Kidney epithelial cell (primary cell): ENCODE results near the gene CCN6. TPM values are rescaled to one million over a fixed set of nuclear protein-coding genes. Genes with fewer than 3 reads are reported as not detected.
A peak's percentile ranks its signal among the peaks of the same experiment; 100 is the strongest.
"Not testable (repeated sequence)": the region's sequence is repeated elsewhere in the genome, so short reads cannot be mapped to it uniquely, and the experiment has no call there.

Experiments used
- DNase-seq: peaks from one replicate; pipeline ENCODE4 v3.0.0-alpha.2; 2010; ENCODE audit warnings: low read depth
- H3K27me3 ChIP-seq: 2 replicates; pipeline ENCODE4 v1.6.0; 2011; ENCODE audit warnings: low read length; ENCODE audit not compliant: control insufficient read depth, insufficient read depth
- H3K36me3 ChIP-seq: 2 replicates; pipeline ENCODE4 v1.5.1; 2011; ENCODE audit warnings: low read length; ENCODE audit not compliant: control insufficient read depth, insufficient read depth
- H3K4me3 ChIP-seq: 2 replicates; pipeline ENCODE4 v1.5.1; 2011; ENCODE audit warnings: low read depth, mild to moderate bottlenecking, control low read depth, low read length
- total RNA-seq: library from RNA; depleted of rRNA; stranded (reverse); fragments of >200 nt; gene quantifications from 2 replicates; pipeline ENCODE4 v1.2.3, GENCODE V29; 2015
- TF ChIP-seq, protein P1 (sequence below): IDR thresholded peaks from 2 replicates; pipeline ENCODE4 v1.5.1; 2011; ENCODE audit warnings: mild to moderate bottlenecking, moderate library complexity, low read length, control low read depth, inconsistent platforms; ENCODE audit not compliant: insufficient read depth, poor library complexity, severe bottlenecking

CCN6 gene
- total RNA-seq, 1 donor from 2014 or later: 1.5 TPM

DNA sequence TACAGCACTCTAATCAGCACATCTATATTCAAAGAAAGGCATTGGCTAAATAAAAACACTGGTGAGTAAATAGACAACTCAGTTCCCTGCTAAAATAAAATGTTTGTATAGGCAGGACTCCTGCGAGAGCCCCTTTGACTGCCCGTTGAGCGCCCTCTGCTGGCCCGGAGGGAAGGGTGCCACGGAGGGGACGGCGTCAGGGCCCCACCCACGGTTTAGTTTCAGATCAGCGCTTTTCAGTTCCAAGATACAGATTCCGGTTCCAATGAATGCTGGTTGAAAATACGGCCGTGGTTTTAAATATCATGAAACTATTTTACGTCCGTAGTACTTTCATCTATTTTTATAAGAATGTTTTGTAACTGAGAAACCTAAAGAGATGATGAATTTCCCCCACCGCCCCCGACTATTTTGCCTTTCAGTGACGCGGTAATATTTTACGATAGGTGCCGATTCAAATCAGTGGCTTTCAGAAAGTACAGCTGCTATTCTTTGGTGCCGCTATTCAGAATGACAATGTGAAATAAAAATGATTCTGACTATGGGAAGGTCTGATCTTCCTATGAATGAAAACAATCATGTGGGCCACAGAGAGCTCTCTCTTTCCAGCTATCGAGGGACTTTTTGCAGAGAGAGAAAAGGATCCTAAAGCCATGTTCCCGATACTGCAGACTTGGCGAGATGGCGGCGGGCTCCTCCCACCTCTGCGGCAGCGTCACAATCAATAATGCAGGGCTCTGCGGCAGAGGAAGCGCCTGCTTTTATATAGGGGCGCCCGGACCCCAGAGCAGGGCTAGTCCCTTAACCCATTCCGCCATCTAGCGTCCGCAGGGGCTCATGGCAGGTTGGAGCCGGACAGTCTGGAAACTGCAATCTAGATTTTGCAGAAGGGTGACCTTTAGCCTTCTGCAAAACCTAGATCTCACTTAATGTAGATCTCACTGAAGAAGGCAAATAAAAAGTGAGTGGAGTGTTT is 10.6 kb upstream of the CCN6 start:
- TF ChIP-seq, protein P1, sequence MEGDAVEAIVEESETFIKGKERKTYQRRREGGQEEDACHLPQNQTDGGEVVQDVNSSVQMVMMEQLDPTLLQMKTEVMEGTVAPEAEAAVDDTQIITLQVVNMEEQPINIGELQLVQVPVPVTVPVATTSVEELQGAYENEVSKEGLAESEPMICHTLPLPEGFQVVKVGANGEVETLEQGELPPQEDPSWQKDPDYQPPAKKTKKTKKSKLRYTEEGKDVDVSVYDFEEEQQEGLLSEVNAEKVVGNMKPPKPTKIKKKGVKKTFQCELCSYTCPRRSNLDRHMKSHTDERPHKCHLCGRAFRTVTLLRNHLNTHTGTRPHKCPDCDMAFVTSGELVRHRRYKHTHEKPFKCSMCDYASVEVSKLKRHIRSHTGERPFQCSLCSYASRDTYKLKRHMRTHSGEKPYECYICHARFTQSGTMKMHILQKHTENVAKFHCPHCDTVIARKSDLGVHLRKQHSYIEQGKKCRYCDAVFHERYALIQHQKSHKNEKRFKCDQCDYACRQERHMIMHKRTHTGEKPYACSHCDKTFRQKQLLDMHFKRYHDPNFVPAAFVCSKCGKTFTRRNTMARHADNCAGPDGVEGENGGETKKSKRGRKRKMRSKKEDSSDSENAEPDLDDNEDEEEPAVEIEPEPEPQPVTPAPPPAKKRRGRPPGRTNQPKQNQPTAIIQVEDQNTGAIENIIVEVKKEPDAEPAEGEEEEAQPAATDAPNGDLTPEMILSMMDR: peak; percentile 97

DNA sequence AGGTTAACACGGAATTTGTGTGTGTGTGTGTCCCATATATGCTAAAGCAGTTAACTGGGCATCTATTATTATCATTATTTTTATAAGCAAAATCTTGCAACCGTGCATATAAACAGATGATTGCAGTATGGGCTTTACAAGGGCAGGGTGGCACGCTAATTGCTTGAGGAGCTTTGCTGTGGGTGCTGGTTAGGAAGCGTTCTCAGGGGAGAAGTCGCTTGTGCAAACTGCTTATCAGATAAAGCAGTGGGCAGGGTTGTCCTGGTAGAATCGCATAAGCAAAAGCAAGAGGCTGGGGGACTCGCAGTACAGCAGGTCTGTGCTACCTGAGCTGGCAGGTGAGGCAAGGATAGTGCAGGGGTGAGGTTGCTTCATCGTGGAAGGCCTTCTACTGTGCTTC is 9.7 kb upstream of the CCN6 start:
- no peak overlapping the region for H3K4me3 ChIP-seq
- no peaks in the 10 kb centered on the region for H3K36me3 ChIP-seq
- no peaks in the 10 kb centered on the region for H3K27me3 ChIP-seq
- DNase-seq: no peak
- TF ChIP-seq, protein P1: no peak

More for the DNA sequence above, 10.6 kb upstream of the CCN6 start:
- Histone ChIP-seq H3K27me3 (no peaks in the 10 kb centered on the region), H3K4me3 (peak overlapping the region; percentile 63), H3K36me3 (no peaks in the 10 kb centered on the region)
- DNase-seq: no peak

DNA sequence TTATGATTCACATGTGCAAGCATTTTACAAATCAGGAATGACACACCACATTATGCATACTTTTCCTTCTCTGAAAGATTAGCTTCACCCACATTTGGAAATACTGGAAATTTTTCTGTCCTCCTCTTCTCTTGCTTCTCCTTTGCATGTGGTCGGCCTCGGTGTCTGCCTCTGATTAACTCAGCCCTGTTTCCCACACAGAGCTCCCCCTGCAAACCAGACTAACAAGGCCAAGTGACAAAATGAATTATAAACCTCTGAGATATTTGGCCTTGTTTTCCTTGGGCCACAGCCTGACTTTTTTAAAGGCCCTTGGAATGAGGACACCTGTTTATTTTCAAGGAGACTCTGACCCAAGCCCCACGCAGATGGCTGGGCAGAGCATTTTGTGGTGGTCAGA is 9.0 kb upstream of the CCN6 start:
- TF ChIP-seq, protein P1: no peak
- Histone ChIP-seq H3K27me3 (no peaks in the 10 kb centered on the region), H3K36me3 (no peaks in the 10 kb centered on the region), H3K4me3 (no peak overlapping the region)
- DNase-seq: peak; percentile 61

DNA sequence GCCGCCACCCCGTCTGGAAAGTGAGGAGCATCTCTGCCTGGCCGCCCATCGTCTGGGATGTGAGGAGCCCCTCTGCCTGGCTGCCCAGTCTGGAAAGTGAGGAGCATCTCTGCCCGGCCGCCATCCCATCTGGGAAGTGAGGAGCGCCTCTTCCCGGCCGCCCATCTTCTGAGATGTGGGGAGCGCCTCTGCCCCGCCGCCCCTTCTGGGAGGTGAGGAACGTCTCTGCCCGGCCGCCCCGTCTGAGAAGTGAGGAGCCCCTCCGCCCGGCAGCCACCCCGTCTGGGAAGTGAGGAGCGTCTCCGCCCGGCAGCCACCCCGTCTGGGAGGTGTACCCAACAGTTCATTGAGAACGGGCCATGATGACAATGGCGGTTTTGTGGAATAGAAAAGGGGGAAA is 6.4 kb upstream of the CCN6 start:
- H3K4me3 ChIP-seq, H3K27me3 ChIP-seq, H3K36me3 ChIP-seq, DNase-seq: not testable (repeated sequence)

DNA sequence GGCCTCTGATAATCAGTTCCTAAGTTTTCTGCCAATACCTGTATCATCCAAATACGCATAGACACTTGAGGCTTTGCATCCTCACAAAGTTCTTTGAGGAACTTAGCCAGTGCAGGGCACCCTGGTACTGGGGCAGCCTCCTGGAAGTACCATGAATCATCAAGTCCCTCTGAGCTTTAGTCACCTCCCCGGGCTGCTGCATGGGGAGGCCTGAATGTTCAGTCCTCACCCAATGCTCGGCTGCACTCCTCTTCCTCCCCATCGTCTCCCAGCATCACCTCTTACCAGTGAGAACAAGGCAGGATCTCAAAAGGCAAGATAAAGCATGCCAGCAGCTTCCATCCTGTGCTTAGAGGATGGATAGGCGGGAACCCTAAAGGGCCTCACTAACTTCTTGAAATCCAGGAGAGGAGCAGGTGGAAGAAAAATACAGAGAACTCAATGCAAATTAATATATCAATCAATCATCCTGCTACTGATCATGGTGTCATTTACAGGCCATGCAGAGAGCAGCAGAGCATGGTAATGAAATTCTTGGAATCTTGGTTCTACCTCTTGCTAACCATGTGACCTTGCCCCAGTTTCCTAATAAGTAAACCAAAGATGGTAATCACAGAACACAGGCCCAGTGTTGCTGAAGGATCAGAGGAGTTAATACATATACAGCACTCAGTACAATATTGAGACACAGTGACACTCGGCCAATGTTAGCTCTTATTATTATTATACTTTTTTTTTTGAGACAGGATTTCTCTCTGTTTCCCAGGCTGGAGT is 4.7 kb upstream of the CCN6 start:
- Histone ChIP-seq H3K27me3 (no peaks in the 10 kb centered on the region), H3K36me3 (no peaks in the 10 kb centered on the region), H3K4me3 (no peak overlapping the region)
- TF ChIP-seq, protein P1: no peak
- DNase-seq: no peak

DNA sequence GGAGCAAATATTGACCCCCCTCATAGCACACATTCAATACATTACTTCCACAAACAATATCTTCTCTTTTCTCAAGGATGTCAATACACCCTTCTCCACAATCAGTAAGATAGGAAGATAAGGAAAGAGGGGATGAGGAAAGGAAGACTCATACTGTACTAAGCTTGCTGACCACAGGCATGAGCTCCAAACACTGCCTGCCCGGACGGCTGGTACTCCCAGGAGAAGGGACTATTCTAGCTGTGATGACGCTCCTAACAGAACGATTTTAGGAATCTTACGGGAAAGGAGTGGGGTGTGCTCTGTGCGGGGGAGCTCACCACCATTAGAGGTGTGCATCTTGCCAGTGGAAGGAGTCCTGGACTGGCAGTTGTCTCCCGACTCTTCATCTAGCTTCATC is 3.9 kb upstream of the CCN6 start:
- no peak overlapping the region for H3K4me3 ChIP-seq
- H3K27me3 ChIP-seq: no peaks in the 10 kb centered on the region
- TF ChIP-seq, protein P1: no peak
- no peak for DNase-seq
- no peaks in the 10 kb centered on the region for H3K36me3 ChIP-seq
